Stomach (tissue), 9 donors: ENCODE results near the gene GTF2B. TPM values are rescaled to one million over a fixed set of nuclear protein-coding genes. Genes with fewer than 3 reads are reported as not detected.

Experiments used
- DNase-seq, 2 donors: peaks; one replicate each; pipeline versions ENCODE4 v3.0.0 to v3.0.0-alpha.2; 2013 to 2019
- H3K27ac ChIP-seq, 5 donors: fragments of 200-600 bp in 4 of 5; sonication (generic) in 4 of 5; one replicate each; pipeline ENCODE4 v1.5.1; 2013 to 2019; ENCODE audit warnings: mild to moderate bottlenecking in 1 of 5, moderate library complexity in 1 of 5
- H3K27me3 ChIP-seq, 3 donors: fragments of 200-600 bp; sonication (generic); one replicate each; pipeline ENCODE4 v1.5.1; 2017 to 2019; ENCODE audit warnings: mixed run types in 1 of 3
- H3K36me3 ChIP-seq, 4 donors: fragments of 200-600 bp; sonication (generic); 1 replicate in 3 of 4; 2 replicates in 1 of 4; pipeline ENCODE4 v1.5.1; 2016 to 2019
- H3K4me1 ChIP-seq, 4 donors: fragments of 200-600 bp; sonication (generic); one replicate each; pipeline ENCODE4 v1.5.1; 2016 to 2019
- H3K4me3 ChIP-seq, 4 donors: fragments of 200-600 bp; sonication (generic) in 3 of 4; one replicate each; pipeline ENCODE4 v1.5.1; 2016 to 2019; ENCODE audit warnings: mild to moderate bottlenecking in 1 of 4
- H3K9me3 ChIP-seq, 4 donors: fragments of 200-600 bp; sonication (generic); one replicate each; pipeline ENCODE4 v1.5.1; 2016 to 2019
- EP300 ChIP-seq: sonication (generic); formaldehyde crosslinking; IDR thresholded peaks from one replicate; pipeline ENCODE4 v1.6.1; 2017; ENCODE audit warnings: antibody characterized with exemption
- POLR2A ChIP-seq, 4 donors: fragments of 450-650 bp; IDR thresholded peaks; one replicate each; pipeline ENCODE4 v1.6.1; 2016; ENCODE audit warnings: antibody characterized with exemption in 4 of 4, control low read depth in 2 of 4, mild to moderate bottlenecking in 1 of 4, moderate library complexity in 1 of 4
- POLR2AphosphoS5 ChIP-seq, 3 donors: sonication (generic); formaldehyde crosslinking; IDR thresholded peaks; one replicate each; pipeline ENCODE4 v1.6.1; 2016; ENCODE audit warnings: antibody characterized with exemption in 3 of 3
- WGBS, 5 donors: extraction: QIAGEN DNeasy Blood & Tissue Kit in 3 of 5; methylation state at CpG; one replicate each; pipeline versions ENCODE4 v1.1.5 to v1.1.7; 2013 to 2018; 5-methylcytosine and 5-hydroxymethylcytosine counted together
- intact Hi-C: fragments of 100-400 bp; cut with DNase I; formaldehyde crosslinking; loops from one replicate; pipeline ENCODE4 v1.15.1; 2023; ENCODE audit warnings: low total_unique reads
- polyA plus RNA-seq, 3 donors: library from polyadenylated mRNA; stranded (reverse); fragments of 200-250 nt; gene quantifications; one replicate each; pipeline ENCODE4 v1.2.3, GENCODE V29; 2013
- total RNA-seq, 5 donors: library from RNA; depleted of rRNA; stranded (reverse); fragments of >200 nt; gene quantifications; one replicate each; pipeline versions ENCODE4 v1.1.0 to v1.2.3, GENCODE V29; 2014 to 2016
- TF ChIP-seq, protein P1 (sequence below), 7 experiments: fragments of 450-650 bp in 4 of 7; fragments of 200-600 bp in 3 of 7; sonication (generic) in 3 of 7; IDR thresholded peaks; one replicate each; pipeline ENCODE4 v1.5.1; 2016 to 2019; ENCODE audit warnings: antibody characterized with exemption in 7 of 7, control low read depth in 2 of 7, mild to moderate bottlenecking in 1 of 7
- donor health status: healthy with polysubstance abuse.
- donor health status: Bipolar disorder and iron deficiency.
- donor health status: healthy.

The GTF2B gene
- total and polyA plus RNA-seq, 8 donors = 21.8 to 67.7 (median 33.4) TPM

DNA sequence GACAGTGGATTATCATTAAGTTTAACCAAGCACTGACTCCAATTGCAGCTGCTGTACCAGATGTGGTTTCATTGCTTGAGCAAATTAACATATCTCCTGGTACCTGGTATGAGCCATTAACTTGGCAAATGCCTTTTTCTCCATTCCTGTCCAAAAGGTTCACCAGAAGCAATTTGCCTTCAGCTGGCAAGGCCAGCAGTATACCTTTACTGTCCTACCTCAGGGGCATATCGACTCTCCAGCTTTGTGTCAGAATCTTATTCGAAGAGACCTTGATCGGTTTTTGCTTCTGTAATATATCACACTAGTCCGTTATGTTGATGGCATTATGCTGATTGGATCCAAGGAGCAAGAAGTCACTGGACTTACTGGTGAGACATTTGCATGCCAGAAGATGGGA lies 9.5 kb upstream of the GTF2B start:
- no peaks in the 10 kb centered on the region for H3K4me1 ChIP-seq

DNA sequence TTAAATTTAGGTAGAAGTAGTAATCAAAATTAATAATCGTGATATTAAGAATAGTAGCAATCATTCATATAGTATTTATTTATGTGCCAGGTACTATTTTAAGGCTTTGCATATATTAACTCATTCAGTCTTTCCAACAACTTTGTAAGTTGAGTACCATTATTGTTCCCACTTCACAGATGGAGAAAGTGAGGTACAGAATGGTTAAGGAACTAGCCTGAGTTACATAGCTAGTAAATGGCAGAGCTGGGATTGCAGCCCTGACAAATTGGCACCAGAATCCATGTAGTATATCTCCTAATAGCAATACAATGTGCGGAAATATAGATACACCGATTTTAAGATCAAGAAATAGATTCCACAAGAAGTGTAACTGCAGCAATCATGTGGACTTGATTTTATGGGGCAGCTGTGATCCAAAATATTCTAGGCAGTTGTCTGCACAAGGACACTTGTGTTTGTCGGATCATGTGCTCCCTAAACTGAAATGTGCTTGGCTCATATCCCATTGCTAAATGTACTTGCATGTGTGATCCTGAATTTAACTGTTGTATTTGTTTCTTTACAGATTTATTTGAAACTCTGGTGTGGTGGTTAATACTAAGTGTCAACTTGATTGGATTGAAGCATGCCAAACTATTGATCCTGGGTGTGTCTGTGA lies 5.8 kb upstream of the GTF2B start:
- intact Hi-C loops = no loop called here
- TF ChIP-seq POLR2AphosphoS5 (IDR thresholded peaks at IDR 0.05) (no peak), EP300 (no peak), POLR2A (IDR thresholded peaks at IDR 0.05) (no peak)
- TF ChIP-seq, protein P1, sequence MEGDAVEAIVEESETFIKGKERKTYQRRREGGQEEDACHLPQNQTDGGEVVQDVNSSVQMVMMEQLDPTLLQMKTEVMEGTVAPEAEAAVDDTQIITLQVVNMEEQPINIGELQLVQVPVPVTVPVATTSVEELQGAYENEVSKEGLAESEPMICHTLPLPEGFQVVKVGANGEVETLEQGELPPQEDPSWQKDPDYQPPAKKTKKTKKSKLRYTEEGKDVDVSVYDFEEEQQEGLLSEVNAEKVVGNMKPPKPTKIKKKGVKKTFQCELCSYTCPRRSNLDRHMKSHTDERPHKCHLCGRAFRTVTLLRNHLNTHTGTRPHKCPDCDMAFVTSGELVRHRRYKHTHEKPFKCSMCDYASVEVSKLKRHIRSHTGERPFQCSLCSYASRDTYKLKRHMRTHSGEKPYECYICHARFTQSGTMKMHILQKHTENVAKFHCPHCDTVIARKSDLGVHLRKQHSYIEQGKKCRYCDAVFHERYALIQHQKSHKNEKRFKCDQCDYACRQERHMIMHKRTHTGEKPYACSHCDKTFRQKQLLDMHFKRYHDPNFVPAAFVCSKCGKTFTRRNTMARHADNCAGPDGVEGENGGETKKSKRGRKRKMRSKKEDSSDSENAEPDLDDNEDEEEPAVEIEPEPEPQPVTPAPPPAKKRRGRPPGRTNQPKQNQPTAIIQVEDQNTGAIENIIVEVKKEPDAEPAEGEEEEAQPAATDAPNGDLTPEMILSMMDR (IDR thresholded peaks at IDR 0.05) = no peak
- H3K4me1 ChIP-seq = peaks cover 0 to 4% (median 0%) of the 10 kb centered on the region in 4 donors
- no peaks in the 10 kb centered on the region for H3K36me3 ChIP-seq
- DNase-seq = no peak
- no peak overlapping the region for H3K27ac ChIP-seq
- H3K9me3 ChIP-seq = no peaks in the 10 kb centered on the region
- WGBS, 5 donors = 71 to 88% (median 82%) methylated on average over 4 of the region's 4 CpGs
- H3K4me3 ChIP-seq = no peak overlapping the region
- no peaks in the 10 kb centered on the region for H3K27me3 ChIP-seq

More for the DNA sequence above, 9.5 kb upstream of the GTF2B start:
- intact Hi-C loops = no loop called here
- Histone ChIP-seq H3K4me3 (no peak overlapping the region), H3K27me3 (no peaks in the 10 kb centered on the region), H3K36me3 (no peaks in the 10 kb centered on the region), H3K9me3 (no peaks in the 10 kb centered on the region), H3K27ac (no peak overlapping the region)
- WGBS, 5 donors = 93 to 98% (median 95%) methylated on average over 4 of the region's 4 CpGs
- TF ChIP-seq POLR2AphosphoS5 (IDR thresholded peaks at IDR 0.05) = no peak
- TF ChIP-seq EP300 = no peak
- TF ChIP-seq POLR2A (IDR thresholded peaks at IDR 0.05) = no peak
- TF ChIP-seq, protein P1 (IDR thresholded peaks at IDR 0.05) = no peak
- no peak for DNase-seq

DNA sequence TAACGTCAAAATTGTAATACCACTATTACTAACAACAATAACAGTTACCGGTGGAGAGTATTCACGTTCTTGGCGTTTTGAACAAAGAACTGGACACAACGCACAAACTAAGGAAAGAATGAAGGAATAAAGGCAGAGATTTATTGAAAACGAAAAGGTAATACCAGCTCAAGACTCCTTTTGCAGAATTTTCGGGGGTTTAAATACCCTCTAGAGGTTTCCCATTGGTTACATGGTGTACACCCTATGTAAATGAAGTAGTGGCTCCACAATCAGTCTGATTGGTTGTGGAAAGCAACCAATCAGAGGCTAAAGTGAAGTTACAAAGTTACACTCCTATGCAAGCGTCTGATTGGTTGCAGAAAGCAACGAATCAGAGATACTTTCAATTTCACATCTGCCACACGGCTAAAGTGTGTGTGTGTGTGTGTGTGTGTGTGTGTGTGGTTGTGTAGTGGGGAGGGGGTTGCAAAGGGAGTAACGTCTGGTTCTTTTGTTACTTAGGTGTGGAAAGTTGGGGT lies 1.1 kb upstream of the GTF2B start:
- Histone ChIP-seq H3K9me3 (no peaks in the 10 kb centered on the region), H3K4me3 (peak overlapping the region; percentile 81 to 95 (median 90)), H3K36me3 (peaks cover 0 to 4% (median under 1%) of the 10 kb centered on the region in 4 donors), H3K4me1 (peaks cover 16 to 42% (median 28%) of the 10 kb centered on the region in 4 donors), H3K27me3 (no peaks in the 10 kb centered on the region), H3K27ac (peak overlapping the region in 2 of 5 donors; percentile 94 to 98)
- intact Hi-C loops = no loop called here
- TF ChIP-seq, protein P1 (IDR thresholded peaks at IDR 0.05) = no peak
- TF ChIP-seq POLR2A (IDR thresholded peaks at IDR 0.05) (no peak), EP300 (no peak), POLR2AphosphoS5 (IDR thresholded peaks at IDR 0.05) (no peak)
- 59 to 74% (median 66%) methylated on average over 11 of the region's 11 CpGs for WGBS, 5 donors
- DNase-seq = peak in 1 of 2 donors; percentile 65

DNA sequence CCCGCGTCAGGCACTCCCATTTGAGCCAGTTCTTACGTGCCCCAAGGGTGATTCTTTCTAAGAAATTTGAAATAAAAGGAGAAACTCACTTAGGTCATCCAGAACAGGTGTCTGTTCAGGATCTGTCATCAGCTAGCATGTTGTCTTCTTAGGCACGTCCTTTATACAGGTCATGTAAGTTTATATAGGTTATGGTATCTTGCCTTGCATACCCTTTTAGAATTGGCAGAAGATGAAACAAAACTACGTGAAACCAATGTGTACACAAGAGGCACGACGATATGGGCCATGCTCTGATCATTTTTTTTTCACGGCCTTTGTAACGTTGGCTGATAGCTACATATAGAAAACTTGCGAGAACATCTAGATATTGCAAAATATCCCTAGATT lies 579 bp upstream of the GTF2B start:
- 15 to 29% (median 15%) methylated on average over 10 of the region's 10 CpGs for WGBS, 5 donors
- Histone ChIP-seq H3K4me3 (peak overlapping the region; percentile 81 to 95 (median 90)), H3K27ac (peak overlapping the region; percentile 94 to 98 (median 94)), H3K4me1 (peaks cover 16 to 42% (median 30%) of the 10 kb centered on the region in 4 donors), H3K27me3 (no peaks in the 10 kb centered on the region), H3K36me3 (peaks cover 0 to 8% (median 5%) of the 10 kb centered on the region in 4 donors), H3K9me3 (no peaks in the 10 kb centered on the region)
- peak in 1 of 2 donors; percentile 51 for DNase-seq
- TF ChIP-seq, protein P1 (IDR thresholded peaks at IDR 0.05) = no peak
- no peak for TF ChIP-seq EP300
- TF ChIP-seq POLR2AphosphoS5 (IDR thresholded peaks at IDR 0.05) = no peak
- no peak for TF ChIP-seq POLR2A (IDR thresholded peaks at IDR 0.05)
- intact Hi-C loops = no loop called here
